Nasal cavity respiratory epithelium epithelial cell of viscerocranial mucosa (primary cell): Measurements from ENCODE around the gene CFAP61. TPM values are rescaled to one million over a fixed set of nuclear protein-coding genes. Genes with fewer than 3 reads are reported as not detected.

Experiments
- total RNA-seq: library from RNA; depleted of rRNA; stranded (reverse); fragments of >200 nt; gene quantifications from 2 replicates; pipeline ENCODE4 v1.2.3, GENCODE V29; 2014

CFAP61 gene
- total RNA-seq: 0.07 and 0.34 TPM in 2 replicates

DNA sequence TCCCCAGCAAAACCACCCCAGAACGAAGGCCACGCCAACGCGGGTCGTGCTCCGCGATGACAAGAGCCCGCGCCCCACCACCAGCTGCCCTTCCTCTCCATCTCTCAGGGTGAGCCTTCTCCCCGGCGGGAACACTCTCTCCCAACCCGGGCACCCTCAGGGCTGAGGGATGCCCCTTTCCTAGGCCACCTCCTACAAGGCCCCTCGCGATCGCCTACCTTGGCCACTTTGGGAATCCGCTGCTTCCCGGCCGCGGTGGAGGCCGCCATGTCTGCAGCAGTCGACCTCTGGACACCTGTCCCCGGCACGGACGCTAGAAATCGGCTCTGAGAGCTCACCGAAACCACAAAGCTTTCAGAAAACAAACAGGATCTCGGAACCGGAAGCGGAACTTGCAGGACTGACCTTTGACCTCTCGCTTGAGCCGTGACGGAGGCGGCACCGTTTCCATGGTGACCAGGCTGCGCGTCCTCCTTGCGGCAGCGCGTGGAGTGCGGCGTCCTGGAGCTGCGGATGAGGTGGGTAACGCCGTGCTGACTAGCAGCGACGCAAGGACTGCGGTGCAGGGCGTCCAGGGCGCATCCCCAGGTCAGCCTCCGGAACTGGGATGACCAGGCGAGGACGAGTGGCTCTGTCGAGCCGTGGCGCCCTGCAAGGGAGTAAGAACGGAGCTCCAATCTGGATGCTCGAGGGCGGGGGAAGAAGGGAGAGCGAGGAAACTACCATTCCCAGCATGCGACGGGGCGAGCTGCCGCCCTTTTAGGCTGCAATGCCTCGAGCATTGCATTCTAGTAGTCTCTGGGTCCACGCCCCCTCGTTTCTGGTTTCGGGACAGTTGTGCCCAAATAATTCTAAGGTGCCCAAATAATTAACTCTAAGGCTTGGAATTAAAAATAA lies at the start of gene CFAP61, which contains the start of gene CRNKL1:
Gene CFAP61, plus strand, starts transcription at position 459 of the 897 bp plus-strand sequence. CDS start 4,122 bp downstream, outside the sequence.
Gene CRNKL1, minus strand, starts transcription at position 393 of the 897 bp plus-strand sequence. Its CDS starts 124 bp downstream, at position 269.

DNA sequence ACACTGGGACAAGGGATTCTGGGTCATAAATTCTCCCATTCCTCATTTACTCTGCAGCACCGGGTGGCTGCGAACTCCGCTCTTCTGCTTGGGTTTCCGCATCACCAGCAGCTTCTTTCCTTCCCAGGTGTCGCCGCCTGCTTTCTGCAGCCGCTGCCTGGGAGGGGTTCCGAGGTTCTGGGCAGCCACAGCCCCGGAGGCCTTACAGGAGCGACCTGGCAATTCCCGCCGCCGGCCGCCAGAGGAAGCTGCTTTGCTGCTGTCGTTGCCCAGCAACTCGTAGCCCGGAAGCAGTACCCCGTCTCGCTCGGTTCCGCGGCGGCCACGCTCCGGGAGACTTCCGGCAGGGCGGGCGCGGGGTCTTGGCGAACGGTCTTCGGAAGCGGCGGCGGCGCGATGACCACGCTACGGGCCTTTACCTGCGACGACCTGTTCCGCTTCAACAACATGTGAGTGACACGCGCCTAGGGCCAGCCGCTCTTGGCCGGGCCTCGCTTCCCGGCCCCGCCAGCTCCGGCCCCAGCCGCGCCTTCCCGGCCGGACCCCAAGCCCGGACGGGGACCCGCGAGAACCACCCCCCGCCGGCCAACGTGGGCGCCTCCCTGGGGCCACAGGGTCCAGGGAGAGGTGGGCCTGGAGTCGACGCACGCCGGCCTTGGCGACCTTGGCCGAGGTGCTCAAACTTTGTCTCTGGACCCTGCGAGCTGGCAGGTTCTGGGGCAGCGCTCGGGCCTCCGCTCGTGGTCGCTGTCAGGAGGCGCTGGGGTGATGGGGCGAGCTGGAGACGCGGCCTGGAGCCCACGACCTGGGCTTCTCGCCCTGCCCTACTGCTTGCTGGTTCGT lies 35.1 kb upstream of the CFAP61 start, which contains the start of gene NAA20:
Gene NAA20, plus strand, starts transcription at position 362 of the 843 bp plus-strand sequence. Its CDS starts 35 bp downstream, at position 397.

GRCh38 chr20:20367575-20368417 lies 315.5 kb downstream of the CFAP61 start, which contains the start of gene INSM1:
Gene INSM1 (plus strand): TSS chr20:20368104. CDS start chr20:20368268, 164 bp downstream.

Other genes starting within 250 kb of the CFAP61 start
- 69.1 and 113 TPM in 2 replicates for gene NAA20, start 35.2 kb upstream of the CFAP61 start, total RNA-seq
- gene CRNKL1, start 66 bp upstream of the CFAP61 start, total RNA-seq: 16.1 and 24.4 TPM in 2 replicates